Fibroblast of skin of abdomen (primary cell): ENCODE results near the gene TJP1.
"Not testable (repeated sequence)": the region's sequence is repeated elsewhere in the genome, so short reads cannot be mapped to it uniquely, and the experiment has no call there.

Experiments used
- DNase-seq: peaks from one replicate; pipeline ENCODE4 v3.0.0-alpha.2; 2013

TJP1 gene

DNA sequence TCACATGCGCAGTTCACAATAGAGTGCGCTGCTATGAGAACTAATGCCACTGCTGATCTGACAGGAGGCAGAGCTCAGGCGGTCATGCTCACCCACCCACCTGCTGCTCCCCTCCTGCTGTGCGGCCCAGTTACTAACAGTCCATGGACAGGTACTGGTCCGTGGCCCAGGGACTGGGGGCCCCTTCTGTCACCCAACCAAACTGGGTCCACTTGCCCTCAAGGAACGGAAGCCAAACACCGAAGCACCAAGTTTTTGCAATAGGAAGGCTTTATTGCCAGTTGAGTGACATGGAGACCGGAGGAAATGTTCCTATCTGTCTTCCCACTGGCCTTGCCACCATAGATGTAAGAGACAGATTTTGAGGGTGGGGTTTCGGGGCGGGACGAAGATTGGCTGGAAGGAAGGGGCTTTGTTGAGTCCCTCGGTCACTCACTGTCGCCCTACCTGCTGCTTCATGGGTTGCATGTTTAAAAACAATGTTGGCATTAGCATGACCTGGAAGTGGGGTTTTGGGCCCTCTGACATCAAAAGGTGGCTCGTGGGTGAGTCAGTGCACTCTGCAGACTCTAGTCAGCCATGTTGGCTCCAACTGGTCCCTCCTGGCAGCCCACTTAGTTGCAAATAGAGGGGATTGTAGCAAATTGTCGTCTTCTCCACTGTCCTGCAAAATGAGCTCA is 141.0 kb downstream of the TJP1 start:
- no peak for DNase-seq

DNA sequence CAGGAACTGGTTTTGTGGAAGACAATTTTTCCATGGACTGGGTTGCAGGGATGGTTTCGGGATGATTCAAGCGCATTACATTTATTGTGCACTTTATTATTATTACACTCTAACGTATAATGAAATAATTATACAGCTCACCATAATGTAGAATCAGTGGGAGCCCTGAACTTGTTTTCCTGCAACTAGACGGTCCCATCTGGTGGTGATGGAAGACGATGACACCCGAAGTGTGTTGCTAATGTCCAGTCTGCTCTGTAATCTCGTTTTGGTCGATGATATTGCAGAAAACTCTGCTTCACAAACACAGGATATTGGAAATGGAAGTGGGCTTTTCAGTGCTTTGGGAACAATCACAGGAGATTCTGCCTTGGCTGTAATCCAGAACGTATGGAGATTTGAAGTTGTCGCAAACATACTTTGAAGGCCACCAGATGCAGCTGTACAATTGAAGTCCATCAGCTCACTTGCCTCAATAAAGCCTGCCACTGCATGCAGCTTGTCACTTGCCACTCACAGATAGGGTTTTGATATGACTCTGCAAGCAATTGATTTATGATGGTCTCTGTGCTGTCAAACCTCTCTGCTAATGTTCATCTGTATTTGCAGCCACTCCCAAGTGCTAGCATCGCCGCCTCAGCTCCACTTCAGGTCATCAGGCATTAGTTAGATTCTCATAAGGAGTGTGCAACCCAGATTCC is 141.7 kb downstream of the TJP1 start:
- DNase-seq: no peak

DNA sequence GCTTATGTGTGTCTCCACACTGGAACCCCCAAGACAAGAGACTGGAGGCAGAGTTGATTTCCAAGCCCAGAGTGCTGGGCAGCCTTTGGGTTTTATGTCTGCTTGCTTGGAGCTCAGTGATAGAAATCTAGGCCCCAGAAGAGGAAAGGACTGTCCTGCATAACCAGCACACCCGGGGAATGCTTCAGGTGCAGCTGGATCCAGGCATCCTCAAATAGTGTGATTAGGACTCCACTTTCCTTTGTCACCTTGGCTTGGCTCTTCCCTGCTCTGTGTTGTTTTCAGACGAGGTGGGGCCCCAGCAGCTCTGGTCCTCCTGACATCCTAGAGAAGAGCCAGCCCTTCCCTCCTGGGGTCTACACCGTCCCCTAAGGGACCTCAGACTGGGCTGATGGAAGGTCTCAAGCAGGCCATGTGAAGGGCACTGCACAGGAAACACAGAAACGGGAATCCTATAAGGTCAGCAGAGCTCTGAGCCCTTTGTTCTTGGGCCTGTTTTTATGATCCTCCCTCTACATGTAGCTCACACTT is 143.7 kb downstream of the TJP1 start:
- no peak for DNase-seq

DNA sequence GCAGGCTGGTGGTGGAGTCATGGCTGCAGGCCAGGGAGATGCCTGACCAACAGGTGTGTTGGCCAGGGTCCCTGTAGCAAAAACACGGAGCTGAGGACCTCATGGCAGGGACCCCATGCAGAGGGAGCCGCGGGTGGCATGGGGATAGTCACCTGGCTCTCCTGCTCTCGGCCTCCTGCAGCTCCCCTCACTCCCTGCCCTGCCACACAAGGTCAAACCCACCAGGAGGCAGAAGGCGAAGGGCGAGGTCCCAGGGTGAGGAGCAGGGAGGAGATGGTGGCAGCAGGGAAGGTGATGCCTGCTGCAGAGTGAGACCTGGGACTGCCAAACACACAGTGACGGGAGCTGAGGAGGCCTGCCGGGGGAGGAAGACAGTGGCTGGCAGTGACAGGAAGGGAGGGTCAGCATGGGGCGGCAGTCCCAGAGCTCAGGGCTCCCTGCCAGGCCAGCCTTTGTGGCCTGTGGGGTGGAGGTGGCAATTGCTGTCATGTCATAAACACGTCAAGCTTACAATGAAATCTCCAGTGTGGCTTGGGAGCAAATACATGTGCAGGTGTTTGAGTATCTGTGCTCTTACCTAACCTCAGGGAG is 144.3 kb downstream of the TJP1 start:
- no peak for DNase-seq

DNA sequence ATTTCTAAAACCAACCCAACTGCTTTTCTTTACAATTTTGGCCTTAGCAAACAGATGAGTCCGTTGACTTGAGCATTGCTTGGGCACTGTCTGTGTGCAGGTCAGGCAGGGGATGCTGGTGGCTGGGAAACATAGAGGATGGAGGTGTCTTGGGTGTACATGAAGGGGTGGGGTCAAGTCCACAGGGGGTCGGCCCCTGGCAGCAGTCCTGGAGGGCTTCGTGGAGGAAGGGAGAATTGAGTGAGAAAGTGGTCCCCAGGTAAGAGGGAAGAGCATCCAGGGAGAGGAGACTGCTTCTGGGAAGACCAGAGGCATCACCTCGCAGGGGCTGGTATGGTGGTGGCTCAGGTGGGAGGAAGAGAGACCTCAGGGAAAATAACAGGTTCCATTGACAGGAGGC is 144.8 kb downstream of the TJP1 start:
- no peak for DNase-seq

DNA sequence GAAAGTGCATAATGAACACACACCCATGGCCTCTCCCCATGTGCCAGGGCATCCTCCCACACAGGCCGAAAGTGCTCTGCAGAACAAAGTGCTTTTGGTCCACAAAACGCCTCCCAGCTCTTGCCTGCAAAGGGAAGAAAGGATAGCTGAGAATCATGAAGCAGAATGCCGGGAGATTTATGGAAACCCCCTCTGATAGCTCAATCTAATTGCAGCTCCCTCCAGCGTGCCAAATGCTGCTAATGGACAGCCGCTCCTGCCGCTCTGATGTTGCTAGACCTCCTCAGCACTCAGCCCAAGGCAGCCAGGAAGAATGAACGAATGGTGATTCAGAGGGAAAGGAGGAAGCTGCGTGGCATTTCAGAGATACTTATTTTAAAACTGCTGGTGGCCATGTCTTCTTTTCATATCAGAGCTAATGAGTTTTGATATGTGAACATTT is 145.3 kb downstream of the TJP1 start:
- DNase-seq: peak; percentile 67

DNA sequence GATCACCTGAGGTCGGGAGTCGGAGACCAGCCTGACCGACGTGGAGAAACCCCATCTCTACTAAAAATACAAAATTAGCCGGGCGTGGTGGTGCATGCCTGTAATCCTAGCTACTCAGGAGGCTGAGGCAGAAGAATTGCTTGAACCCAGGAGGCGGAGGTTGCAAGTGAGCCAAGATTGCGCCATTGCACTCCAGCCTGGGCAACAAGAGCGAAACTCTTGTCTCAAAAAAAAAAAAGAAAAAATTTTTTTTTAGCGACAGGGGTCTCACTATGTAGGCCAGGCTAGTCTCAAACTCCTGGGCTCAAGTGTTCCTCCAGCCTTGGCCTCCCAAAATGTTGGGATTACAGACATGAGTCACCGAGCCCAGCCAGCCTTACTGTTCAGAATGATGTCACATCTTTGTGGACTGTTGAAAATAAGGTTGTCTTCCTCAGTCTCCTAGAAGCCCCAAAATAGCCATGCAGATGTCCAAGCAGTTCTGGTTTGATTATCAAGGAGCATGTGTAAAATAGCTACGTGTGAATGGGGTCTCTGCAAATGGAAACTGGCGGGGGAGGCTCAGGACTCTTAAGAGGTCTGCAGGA is 145.8 kb downstream of the TJP1 start:
- peak; percentile 52 for DNase-seq

DNA sequence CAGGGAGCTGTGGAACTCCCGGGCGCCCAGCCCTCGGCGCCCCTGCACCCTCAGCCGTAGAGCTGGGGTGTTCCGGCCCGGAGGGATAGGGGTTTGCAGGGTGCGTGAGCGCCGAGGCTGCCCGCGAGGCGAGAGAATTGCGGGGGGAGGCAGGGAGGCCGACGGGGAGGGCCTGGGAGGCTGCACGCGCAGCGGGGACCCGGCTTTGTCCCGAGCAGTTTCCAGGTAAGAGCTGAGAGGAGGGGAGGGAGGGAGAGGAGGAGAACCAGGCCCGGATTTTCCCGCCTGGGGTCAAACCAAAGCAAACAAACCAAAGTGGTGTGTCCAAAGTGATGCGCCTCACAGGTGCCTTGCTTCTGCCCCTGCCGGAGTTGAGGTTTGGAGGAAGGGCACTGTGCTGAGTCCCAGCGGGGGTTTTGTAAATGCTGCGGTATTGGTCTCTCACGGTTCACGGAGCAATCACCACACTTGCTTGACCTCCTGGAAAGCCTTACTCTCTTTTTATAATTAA is 146.4 kb downstream of the TJP1 start:
- DNase-seq: no peak

DNA sequence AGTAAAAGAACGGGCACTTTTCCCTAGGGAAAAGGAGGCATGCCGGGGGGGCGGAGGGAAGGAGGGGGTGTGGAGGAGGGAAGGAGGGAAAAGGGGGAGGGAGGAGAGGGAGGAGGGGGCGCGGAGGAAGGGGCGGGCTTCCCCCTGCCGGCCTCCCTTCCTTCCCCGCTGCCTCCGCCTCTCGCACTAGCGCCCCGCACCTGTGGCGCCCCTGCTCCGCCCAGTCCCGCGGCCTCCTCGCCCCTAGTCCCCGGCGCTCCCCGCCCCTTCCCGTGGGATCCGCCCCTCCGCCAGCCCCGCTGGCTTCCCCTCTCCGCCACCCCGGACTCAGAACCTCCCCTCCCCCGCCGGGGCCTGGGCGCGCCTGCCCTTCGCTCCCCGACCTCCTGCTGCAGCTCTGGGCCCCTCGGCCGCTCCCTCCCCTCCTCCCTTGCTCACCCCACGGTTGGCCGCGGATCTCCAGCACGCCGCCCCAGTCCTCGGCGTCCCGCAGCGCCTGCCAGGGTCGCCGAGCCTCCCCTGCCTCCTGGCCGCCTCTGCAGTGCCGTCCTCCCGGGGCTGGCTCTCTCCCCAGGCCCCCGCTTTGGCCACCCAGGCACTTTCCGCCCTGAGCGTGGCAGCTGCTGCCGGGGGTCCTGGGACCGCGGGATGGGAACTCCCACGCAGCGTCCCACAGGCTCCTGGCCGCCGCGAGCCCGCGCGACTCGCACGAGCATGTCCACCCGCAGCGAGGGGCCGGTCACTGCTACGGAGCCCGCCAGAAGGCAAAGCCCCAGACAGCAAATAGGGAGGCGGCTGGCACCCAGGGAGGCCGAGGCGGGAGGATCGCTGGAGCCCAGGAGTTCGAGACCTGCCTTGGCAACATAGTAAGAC is 147.4 kb downstream of the TJP1 start:
- peak; percentile 56 for DNase-seq

DNA sequence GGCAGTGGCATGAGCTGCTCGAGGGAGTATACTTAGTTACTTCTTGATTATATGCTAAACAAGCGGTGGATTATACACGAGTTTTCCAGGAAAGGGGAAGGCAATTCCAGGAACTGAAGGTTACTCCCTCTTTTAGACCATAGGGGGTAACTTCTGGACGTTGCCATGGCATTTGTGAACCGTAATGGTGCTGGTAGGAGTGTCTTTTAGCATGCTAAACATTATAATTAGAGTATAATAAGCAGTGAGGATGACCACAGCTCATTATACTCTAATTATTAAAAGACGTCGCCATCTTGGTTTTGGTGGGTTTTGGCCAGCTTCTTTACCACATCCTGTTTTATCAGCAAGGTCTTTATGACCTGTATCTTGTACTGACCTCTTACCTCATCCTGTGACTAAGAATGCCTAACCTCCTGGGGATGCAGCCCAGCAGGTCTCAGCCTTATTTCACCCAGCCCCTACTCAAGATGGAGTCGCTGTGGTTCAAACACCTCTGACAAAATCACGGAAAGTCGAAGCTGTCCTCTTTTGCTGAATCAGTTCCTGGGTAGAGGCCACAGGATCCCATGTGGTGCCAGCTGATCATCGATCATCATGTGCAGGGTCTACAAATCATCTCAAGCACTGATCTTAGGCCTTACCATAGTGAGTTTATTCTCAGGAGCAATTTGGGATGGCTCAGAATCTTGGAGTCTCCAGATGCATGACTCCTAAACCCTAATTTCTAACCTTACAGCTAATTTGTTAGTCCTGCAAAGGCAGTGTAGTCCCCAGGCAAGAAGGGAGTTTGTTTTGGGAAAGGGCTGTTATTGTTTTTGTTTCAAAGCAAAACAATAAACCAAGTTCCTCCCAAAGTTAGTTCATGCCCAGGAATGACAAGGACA is 149.1 kb downstream of the TJP1 start:
- no peak for DNase-seq

DNA sequence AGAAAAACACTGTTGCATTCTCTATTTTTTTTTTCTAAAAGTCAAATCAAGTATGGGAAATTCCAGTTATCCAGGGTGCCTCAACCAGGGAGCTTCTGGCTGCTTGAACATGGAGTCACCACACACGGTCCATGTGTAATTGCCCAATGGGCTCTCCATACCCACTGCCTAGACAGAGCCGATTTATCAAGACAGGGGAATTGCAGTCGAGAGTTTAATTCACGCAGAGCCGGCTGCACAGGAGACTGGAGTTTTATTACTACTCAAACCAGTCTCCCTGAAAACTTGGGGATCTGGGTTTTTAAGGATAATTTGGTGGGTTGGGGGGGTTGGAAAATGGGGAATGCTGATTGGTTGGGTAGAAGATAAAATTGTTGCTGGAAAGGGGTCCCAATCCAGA is 149.8 kb downstream of the TJP1 start:
- DNase-seq: no peak

DNA sequence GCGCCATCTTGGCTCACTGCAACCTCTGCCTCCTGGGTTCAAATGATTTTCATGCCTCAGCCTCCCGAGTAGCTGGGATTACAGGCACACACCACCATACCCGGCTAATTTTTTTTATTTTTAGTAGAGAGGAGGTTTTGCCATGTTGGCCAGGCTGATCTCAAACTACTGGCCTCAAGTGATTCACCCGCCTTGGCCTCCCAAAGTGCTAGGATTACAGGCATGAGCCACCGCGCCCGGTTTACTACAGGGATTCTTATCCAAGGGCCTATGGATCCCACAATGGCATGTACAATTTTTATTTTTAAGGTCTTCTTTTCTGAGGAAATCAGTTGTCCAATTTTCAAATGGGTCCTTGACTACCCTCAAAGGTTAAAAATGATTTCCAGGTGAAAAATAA is 150.2 kb downstream of the TJP1 start:
- DNase-seq: not testable (repeated sequence)

DNA sequence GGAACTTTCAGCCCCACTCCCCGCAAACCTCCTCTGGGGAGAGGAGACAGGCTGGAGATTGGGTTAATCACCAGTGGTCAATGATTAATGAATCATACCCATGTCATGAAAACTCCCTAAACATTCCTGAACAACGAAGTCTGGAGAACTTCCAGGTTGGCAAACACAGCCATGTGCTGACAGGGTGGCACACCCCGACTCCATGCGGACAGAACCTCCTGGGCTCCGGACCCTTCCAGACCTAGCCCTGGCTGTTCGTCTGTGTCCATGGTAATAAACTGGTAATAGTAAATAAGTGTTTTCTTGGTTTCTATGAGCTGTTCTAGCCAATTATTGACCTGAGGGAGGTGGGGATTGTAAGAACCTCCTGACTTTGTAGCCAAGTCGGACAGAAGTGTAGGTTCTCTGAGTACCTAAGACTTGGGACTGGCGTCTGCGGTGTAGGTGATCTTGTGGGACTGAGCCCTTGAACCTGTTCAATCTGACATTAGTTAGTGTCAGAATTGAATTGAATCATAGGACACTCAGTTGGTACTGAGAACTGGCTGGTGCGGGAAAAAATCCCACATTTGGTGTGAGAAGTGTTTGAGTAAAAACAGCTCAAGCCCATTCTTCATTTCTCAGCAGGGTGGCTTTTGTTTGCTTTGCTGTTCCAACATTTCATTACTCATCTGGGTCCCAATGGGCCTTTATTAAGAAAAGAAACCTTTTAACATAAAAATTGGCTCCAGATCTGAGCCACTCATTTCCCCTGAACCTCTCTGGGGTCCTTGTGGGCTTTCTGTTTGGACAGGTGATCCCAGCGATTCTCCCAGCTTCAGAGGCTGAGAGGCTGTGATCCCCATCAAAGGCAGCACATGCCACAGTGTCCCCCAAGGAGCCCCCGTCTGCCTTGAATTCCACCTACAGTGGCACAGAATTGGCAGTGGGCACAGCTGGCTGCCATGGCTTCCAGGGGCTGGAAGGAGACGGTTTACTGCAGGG is 151.0 kb downstream of the TJP1 start:
- peak; percentile 79 for DNase-seq

DNA sequence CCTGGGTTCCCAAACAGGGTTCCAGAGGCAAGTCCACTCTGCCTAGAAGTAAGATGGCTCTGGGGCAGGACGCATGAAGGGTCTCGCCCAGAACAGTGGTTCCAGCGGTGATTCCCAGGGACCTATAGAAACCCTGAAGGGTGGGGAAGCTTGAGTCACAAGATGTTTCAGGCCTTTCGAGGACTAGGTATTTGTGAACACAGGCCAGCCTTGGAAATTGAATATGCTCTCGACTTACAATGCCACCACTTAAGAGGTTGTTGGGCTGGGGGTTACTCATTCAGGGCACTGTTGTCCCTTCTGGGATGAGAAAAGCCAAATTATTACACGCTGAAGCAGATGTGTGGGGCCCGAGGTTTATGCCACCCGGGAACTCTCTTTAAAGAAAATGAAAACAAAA is 152.0 kb downstream of the TJP1 start:
- no peak for DNase-seq

DNA sequence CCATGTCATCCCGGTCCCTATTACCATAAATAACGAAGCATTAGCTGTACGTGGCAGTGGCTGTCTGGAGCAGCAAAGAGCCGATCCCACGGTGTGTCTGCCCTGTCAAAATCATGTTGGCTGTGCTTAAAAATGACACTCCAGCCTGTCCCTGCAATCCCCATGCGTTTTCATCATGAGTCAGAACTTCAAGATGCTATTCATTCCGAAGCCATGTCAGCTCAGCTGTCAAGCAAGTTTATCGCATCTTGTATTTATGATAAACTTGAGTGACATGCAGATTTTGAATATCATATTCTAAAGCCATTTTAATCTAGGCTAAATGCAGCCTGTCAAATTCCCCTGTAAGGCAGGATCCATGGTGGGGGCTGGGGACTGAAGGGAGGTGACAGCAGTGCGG is 152.4 kb downstream of the TJP1 start:
- DNase-seq: peak; percentile 55

DNA sequence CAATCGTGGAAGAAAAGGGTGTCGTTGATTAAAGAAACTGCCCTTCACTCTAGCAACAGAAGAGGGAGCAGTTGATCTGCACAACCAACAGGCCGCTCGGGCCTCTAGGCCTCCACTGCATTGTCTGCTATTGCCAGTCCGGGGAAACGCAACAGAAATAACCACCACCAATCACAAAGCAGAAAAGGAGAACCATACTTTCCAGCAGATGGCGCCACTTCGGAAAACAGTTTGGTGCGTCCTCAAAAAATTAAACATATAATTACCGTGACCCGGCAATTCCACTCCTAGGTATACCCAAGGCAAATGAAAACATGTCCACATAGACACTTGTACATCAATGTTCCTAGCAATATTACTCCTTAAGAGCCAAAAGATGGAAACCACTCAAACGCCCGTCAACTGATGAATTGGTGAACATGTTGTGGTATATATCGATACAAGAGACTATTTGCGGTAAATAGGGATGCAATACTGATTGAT is 154.1 kb downstream of the TJP1 start:
- peak; percentile 85 for DNase-seq

DNA sequence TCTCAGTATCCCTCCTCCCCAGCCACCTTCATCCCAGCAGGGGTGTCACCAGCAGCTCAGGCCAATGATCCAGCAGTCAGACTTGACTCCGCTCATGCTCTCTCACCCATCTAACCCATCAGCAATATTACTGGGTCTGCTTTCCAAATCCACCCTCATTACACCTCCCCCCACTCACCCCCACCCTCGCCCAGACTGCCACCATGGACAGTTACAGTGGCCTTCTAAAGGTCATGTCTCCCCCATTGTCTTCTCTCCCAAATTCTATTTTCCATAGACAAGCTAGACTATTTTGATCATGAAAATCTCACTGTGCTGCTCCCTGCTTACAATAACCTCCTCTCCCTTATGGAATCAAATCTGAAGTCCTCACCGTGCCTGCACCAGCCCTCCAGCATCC is 156.0 kb downstream of the TJP1 start:
- DNase-seq: no peak

DNA sequence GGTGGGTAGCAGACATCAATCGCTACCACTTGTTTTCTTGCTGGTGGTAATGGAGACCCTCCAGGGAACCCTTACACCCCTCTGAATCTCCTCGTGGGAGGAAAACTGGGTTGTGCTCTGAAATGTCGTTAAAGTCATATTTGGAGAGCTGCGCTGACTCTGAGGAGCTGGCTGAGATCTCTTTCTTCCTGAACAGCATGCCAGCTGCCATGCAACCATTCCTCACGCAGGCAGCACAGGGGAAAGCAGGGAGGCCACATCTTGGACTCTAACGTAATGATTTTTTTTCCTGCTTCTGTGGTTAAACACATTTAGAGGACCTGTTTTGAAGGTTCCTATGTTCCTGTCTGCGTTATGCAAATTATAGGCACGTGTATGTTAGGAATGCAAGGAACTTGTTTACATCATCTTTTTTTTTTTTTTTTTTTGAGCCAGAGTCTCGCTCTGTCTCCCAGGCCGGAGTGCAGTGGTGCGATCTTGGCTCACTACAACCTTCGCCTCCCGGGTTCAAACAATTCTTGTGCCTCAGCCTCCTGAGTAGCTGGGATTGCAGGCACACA is 156.7 kb downstream of the TJP1 start:
- no peak for DNase-seq

DNA sequence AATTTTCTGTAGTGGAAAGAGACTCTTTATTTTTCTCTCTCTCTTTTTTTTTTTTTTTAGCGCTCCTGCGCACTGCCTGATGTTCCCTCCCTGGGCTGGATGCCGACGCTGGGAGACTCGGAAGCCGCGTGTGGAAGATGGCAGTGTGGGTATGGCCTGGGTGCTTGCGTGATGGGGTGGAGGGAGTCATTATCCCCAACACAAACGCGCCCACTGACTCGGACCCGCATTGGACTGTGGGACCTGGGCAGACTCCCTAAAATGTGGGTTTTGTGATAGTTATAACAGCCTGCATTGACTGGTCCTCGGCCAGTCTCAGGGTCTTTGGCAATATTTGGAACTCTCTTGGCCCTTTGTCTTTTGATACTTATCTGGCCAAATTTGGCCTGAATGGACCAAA is 157.9 kb downstream of the TJP1 start:
- no peak for DNase-seq
